HepG2 (cell line): ENCODE measurements around the gene OR1F1. TPM values are rescaled to one million over a fixed set of nuclear protein-coding genes. Genes with fewer than 3 reads are reported as not detected.

Experiments
- AHR ChIP-seq: IDR thresholded peaks from 2 replicates; pipeline ENCODE4 v1.6.1; 2018; ENCODE audit warnings: missing genetic modification reagents, missing compliant biosample characterization
- BRCA1 ChIP-seq: sonication (generic); formaldehyde crosslinking; IDR thresholded peaks from 2 replicates; pipeline ENCODE4 v1.4.0; 2020; ENCODE audit warnings: missing genetic modification reagents
- CREM ChIP-seq, 2 experiments: sonication (generic) in 1 of 2; formaldehyde crosslinking in 1 of 2; IDR thresholded peaks; 2 replicates each; pipeline versions ENCODE4 v1.4.0 to v1.6.1; 2016 to 2020; ENCODE audit warnings: antibody characterized with exemption in 1 of 2, mild to moderate bottlenecking in 1 of 2, missing genetic modification reagents in 1 of 2
- ETV5 ChIP-seq: IDR thresholded peaks from 2 replicates; pipeline ENCODE4 v1.6.1; 2018; ENCODE audit warnings: missing biosample characterization, missing genetic modification reagents, inconsistent platforms, borderline replicate concordance
- FOXK1 ChIP-seq: sonication (generic); formaldehyde crosslinking; IDR thresholded peaks from 2 replicates; pipeline ENCODE4 v1.4.0; 2020; ENCODE audit warnings: low read depth, missing genetic modification reagents, borderline replicate concordance
- KLF13 ChIP-seq: sonication (generic); formaldehyde crosslinking; IDR thresholded peaks from 2 replicates; pipeline ENCODE4 v1.4.0; 2020; ENCODE audit warnings: mild to moderate bottlenecking, missing genetic modification reagents
- NFYB ChIP-seq: sonication (generic); formaldehyde crosslinking; IDR thresholded peaks from 2 replicates; pipeline ENCODE4 v1.4.0; 2020; ENCODE audit warnings: missing genetic modification reagents
- PPARG ChIP-seq: conservative IDR thresholded peaks from 2 replicates; pipeline ENCODE4 v1.6.1; 2016; ENCODE audit warnings: missing biosample characterization, missing genetic modification reagents
- RAD21 ChIP-seq: fragments of 450-650 bp; formaldehyde crosslinking; IDR thresholded peaks from 2 replicates; pipeline ENCODE4 v1.5.0; 2020; ENCODE audit warnings: mild to moderate bottlenecking
- ZNF34 ChIP-seq: sonication (generic); formaldehyde crosslinking; IDR thresholded peaks from 2 replicates; pipeline ENCODE4 v1.4.0; 2020; ENCODE audit warnings: mild to moderate bottlenecking, missing genetic modification reagents, borderline replicate concordance
- polyA plus RNA-seq, 8 experiments: library from polyadenylated mRNA; depleted of rRNA in 3 of 8; stranded (reverse) in 7 of 8; unstranded in 1 of 8; fragments of >200 nt; fragmentation: Illumina TruSeq in 4 of 8; extraction: Trizol in 4 of 8; gene quantifications; 2 replicates each; pipeline versions ENCODE4 v1.2.1 to v1.2.3, GENCODE V29; 2011 to 2016; ENCODE audit warnings: low read depth in 4 of 8, missing spikeins in 1 of 8, mixed read lengths in 1 of 8; ENCODE audit not compliant: insufficient read depth in 1 of 8
- total RNA-seq, 5 experiments: library from RNA; depleted of rRNA; stranded (reverse); fragments of >200 nt; fragmentation: Illumina TruSeq; extraction: Trizol; gene quantifications; 2 replicates each; pipeline ENCODE4 v1.2.3, GENCODE V29; 2016; ENCODE audit warnings: low read depth in 1 of 5
- TF ChIP-seq, protein P1 (sequence below): sonication (generic); formaldehyde crosslinking; IDR thresholded peaks from 2 replicates; pipeline ENCODE4 v1.5.1; 2020; ENCODE audit warnings: missing genetic modification reagents, mild to moderate bottlenecking, borderline replicate concordance
- TF ChIP-seq, protein P2 (sequence below): sonication (generic); formaldehyde crosslinking; IDR thresholded peaks from 2 replicates; pipeline ENCODE4 v1.5.0; 2020; ENCODE audit warnings: mild to moderate bottlenecking, missing genetic modification reagents
- TF ChIP-seq, protein P3 (sequence below): sonication (generic); formaldehyde crosslinking; IDR thresholded peaks from 2 replicates; pipeline ENCODE4 v1.5.0; 2020; ENCODE audit warnings: mild to moderate bottlenecking, missing genetic modification reagents, moderate library complexity
- TF ChIP-seq, protein P4 (sequence below): sonication (generic); formaldehyde crosslinking; IDR thresholded peaks from 2 replicates; pipeline ENCODE4 v1.8.1; 2022; ENCODE audit warnings: low read depth, mild to moderate bottlenecking, missing genetic modification reagents
- TF ChIP-seq, protein P5 (sequence below): sonication (generic); IDR thresholded peaks from 2 replicates; pipeline ENCODE4 v1.6.1; 2016; ENCODE audit warnings: low read depth, borderline replicate concordance

OR1F1 gene
- total and polyA plus RNA-seq, 2 of the 13 experiments (the other 11 are each of a cell fraction or from before 2014, with no cell fraction given), result 0.90 TPM; not detected in 1

DNA sequence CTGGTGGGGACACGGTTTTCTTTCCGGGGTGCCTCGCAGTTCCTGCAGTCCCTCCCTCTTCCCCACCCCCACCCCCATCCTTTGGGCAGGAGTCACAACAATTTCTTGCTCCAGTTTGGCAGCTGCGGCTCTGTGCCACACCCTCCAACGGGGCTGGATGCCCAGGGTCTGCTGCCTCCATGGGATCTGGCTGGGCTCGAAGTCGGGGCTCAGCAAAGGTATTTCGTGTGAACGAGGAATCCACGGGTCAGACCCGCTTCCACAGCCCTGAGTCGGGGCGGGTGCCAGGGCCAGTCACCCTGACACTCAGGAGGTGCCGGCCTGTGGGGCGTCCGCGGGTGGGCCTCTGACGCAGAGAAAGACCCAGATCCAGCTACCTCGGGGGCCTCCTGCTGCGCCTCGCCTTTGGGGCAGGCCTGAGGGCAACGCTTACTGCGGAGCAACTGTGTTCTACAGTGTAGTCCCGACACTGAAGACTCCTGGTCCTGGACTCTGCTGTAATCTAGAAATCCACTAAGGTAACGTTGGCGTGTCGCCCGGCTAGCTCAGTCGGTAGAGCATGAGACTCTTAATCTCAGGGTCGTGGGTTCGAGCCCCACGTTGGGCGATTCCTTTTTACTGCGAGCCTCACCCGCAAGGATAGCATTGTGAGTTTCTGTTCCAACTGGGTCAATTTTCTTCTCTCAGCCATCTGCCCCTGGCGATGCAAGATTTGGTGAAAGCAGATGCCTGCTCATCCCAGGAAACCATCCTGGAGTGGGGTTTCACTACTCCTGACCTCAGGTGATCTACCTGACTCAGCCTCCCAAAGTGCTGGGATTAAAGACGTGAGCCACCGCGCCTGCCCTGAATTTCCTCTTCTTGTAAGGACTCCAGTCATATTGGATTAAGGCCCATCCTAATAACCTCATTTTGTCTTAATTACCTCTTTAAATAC, 12.6 kb upstream of the OR1F1 start (continued):
- TF ChIP-seq, protein P1, sequence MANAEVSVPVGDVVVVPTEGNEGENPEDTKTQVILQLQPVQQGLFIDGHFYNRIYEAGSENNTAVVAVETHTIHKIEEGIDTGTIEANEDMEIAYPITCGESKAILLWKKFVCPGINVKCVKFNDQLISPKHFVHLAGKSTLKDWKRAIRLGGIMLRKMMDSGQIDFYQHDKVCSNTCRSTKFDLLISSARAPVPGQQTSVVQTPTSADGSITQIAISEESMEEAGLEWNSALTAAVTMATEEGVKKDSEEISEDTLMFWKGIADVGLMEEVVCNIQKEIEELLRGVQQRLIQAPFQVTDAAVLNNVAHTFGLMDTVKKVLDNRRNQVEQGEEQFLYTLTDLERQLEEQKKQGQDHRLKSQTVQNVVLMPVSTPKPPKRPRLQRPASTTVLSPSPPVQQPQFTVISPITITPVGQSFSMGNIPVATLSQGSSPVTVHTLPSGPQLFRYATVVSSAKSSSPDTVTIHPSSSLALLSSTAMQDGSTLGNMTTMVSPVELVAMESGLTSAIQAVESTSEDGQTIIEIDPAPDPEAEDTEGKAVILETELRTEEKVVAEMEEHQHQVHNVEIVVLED (CRISPR knock-in tag), result no peak
- TF ChIP-seq ETV5, result no peak
- TF ChIP-seq, protein P2, sequence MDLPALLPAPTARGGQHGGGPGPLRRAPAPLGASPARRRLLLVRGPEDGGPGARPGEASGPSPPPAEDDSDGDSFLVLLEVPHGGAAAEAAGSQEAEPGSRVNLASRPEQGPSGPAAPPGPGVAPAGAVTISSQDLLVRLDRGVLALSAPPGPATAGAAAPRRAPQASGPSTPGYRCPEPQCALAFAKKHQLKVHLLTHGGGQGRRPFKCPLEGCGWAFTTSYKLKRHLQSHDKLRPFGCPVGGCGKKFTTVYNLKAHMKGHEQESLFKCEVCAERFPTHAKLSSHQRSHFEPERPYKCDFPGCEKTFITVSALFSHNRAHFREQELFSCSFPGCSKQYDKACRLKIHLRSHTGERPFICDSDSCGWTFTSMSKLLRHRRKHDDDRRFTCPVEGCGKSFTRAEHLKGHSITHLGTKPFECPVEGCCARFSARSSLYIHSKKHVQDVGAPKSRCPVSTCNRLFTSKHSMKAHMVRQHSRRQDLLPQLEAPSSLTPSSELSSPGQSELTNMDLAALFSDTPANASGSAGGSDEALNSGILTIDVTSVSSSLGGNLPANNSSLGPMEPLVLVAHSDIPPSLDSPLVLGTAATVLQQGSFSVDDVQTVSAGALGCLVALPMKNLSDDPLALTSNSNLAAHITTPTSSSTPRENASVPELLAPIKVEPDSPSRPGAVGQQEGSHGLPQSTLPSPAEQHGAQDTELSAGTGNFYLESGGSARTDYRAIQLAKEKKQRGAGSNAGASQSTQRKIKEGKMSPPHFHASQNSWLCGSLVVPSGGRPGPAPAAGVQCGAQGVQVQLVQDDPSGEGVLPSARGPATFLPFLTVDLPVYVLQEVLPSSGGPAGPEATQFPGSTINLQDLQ (CRISPR knock-in tag), result no peak
- no peak for TF ChIP-seq BRCA1 (CRISPR knock-in tag)
- TF ChIP-seq PPARG (CRISPR knock-in tag), result peak; percentile 35; the same call in 1 of the 2 replicates
- 0 out of 2 replicates have a peak, but pooled peaks have one; percentile 42 for TF ChIP-seq CREM (IDR thresholded peaks at IDR 0.05)
- TF ChIP-seq CREM (CRISPR knock-in tag; IDR thresholded peaks at IDR 0.05), result no peak
- TF ChIP-seq ZNF34 (CRISPR knock-in tag), result no peak
- no peak for TF ChIP-seq KLF13 (CRISPR knock-in tag)
- TF ChIP-seq, protein P3, sequence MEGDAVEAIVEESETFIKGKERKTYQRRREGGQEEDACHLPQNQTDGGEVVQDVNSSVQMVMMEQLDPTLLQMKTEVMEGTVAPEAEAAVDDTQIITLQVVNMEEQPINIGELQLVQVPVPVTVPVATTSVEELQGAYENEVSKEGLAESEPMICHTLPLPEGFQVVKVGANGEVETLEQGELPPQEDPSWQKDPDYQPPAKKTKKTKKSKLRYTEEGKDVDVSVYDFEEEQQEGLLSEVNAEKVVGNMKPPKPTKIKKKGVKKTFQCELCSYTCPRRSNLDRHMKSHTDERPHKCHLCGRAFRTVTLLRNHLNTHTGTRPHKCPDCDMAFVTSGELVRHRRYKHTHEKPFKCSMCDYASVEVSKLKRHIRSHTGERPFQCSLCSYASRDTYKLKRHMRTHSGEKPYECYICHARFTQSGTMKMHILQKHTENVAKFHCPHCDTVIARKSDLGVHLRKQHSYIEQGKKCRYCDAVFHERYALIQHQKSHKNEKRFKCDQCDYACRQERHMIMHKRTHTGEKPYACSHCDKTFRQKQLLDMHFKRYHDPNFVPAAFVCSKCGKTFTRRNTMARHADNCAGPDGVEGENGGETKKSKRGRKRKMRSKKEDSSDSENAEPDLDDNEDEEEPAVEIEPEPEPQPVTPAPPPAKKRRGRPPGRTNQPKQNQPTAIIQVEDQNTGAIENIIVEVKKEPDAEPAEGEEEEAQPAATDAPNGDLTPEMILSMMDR (CRISPR knock-in tag), result peak; percentile 3; the same call in 1 of the 2 replicates
- TF ChIP-seq, protein P4, sequence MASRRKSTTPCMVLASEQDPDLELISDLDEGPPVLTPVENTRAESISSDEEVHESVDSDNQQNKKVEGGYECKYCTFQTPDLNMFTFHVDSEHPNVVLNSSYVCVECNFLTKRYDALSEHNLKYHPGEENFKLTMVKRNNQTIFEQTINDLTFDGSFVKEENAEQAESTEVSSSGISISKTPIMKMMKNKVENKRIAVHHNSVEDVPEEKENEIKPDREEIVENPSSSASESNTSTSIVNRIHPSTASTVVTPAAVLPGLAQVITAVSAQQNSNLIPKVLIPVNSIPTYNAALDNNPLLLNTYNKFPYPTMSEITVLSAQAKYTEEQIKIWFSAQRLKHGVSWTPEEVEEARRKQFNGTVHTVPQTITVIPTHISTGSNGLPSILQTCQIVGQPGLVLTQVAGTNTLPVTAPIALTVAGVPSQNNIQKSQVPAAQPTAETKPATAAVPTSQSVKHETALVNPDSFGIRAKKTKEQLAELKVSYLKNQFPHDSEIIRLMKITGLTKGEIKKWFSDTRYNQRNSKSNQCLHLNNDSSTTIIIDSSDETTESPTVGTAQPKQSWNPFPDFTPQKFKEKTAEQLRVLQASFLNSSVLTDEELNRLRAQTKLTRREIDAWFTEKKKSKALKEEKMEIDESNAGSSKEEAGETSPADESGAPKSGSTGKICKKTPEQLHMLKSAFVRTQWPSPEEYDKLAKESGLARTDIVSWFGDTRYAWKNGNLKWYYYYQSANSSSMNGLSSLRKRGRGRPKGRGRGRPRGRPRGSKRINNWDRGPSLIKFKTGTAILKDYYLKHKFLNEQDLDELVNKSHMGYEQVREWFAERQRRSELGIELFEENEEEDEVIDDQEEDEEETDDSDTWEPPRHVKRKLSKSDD (CRISPR knock-in tag), result peak; percentile 58; the same call in 1 of the 2 replicates
- TF ChIP-seq FOXK1, result peak; percentile 34; the same call in 1 of the 2 replicates
- TF ChIP-seq, protein P5, sequence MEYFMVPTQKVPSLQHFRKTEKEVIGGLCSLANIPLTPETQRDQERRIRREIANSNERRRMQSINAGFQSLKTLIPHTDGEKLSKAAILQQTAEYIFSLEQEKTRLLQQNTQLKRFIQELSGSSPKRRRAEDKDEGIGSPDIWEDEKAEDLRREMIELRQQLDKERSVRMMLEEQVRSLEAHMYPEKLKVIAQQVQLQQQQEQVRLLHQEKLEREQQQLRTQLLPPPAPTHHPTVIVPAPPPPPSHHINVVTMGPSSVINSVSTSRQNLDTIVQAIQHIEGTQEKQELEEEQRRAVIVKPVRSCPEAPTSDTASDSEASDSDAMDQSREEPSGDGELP, result no peak
- no peak for TF ChIP-seq RAD21 (CRISPR knock-in tag)
- no peak for TF ChIP-seq NFYB (CRISPR knock-in tag)
- 0 out of 2 replicates have a peak, but pooled peaks have one; percentile 29 for TF ChIP-seq AHR (CRISPR knock-in tag)
